Heart left ventricle (tissue), 13 donors: Measurements from ENCODE around the gene IGDCC3.
"Not testable (repeated sequence)": the region's sequence is repeated elsewhere in the genome, so short reads cannot be mapped to it uniquely, and the experiment has no call there.

Experiments used
- POLR2A ChIP-seq, 2 donors: fragments of 450-650 bp; IDR thresholded peaks; one replicate each; pipeline ENCODE4 v1.6.1; 2017; ENCODE audit warnings: antibody characterized with exemption in 2 of 2, mild to moderate bottlenecking in 2 of 2, moderate library complexity in 2 of 2
- TF ChIP-seq, protein P1 (sequence below), 12 donors: fragments of 200-600 bp; sonication (generic) in 4 of 12; IDR thresholded peaks; one replicate each; pipeline versions ENCODE4 v1.5.0 to v1.8.0; 2018 to 2022; ENCODE audit warnings: antibody characterized with exemption in 12 of 12, mild to moderate bottlenecking in 5 of 12
- donor health status: ischemic (EF 13 %, LVEDD 7.1; RV severe dilation, severe dysfunction).
- donor health status: DM: no; HTN: yes; CAD: no.
- donor health status: DM: no; HTN: no; CAD: no.
- donor health status: ischemic (EF 25% LVEDD 6.9; RV normal size, moderate dysfunction).
- donor health status: ischemic (EF 25% LVEDD 5.7; RV mildly dilated, moderate dysfunction).
- donor health status: ischemic (EF 35%, LVEDD 5.7; RV mildly dilated, moderate dysfunction).
- donor health status: nonischemic (EF 11% LVEDD 7.7; RV severe dilation, severe dysfunction).
- donor health status: DM: yes; HTN: yes; CAD: no.
- donor health status: PGD.
- donor health status: ischemic (EF 29% LVEDD 5.4; RV normal size, mild dysfunction).
- donor health status: nonischemic (EF 23%, LVEDD 6.1; RV moderate dilation, normal function).

DNA sequence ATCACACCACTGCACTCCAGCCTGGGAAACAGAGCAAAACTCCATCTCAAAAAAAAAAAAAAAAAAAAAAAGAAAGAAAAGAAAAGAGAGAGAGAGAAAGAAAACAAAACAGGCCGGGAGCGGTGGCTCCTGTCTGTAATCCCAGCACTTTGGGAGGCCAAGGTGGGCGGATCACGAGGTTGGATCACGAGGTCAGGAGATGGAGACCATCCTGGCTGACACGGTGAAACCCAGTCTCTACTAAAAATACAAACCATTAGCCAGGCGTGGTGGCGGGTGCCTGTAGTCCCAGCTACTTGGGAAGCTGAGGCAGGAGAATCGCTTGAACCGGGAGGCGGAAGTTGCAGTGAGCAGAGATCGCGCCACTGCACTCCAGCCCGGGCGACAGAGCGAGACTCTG is 20.7 kb upstream of the IGDCC3 start:
- TF ChIP-seq, protein P1, sequence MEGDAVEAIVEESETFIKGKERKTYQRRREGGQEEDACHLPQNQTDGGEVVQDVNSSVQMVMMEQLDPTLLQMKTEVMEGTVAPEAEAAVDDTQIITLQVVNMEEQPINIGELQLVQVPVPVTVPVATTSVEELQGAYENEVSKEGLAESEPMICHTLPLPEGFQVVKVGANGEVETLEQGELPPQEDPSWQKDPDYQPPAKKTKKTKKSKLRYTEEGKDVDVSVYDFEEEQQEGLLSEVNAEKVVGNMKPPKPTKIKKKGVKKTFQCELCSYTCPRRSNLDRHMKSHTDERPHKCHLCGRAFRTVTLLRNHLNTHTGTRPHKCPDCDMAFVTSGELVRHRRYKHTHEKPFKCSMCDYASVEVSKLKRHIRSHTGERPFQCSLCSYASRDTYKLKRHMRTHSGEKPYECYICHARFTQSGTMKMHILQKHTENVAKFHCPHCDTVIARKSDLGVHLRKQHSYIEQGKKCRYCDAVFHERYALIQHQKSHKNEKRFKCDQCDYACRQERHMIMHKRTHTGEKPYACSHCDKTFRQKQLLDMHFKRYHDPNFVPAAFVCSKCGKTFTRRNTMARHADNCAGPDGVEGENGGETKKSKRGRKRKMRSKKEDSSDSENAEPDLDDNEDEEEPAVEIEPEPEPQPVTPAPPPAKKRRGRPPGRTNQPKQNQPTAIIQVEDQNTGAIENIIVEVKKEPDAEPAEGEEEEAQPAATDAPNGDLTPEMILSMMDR (IDR thresholded peaks at IDR 0.05), result not testable (repeated sequence)
- TF ChIP-seq POLR2A (IDR thresholded peaks at IDR 0.05), result not testable (repeated sequence)
